Fibroblast of lung (primary cell): Measurements from ENCODE around the gene INO80C. TPM values are rescaled to one million over a fixed set of nuclear protein-coding genes. Genes with fewer than 3 reads are reported as not detected.
A peak's percentile ranks its signal among the peaks of the same experiment; 100 is the strongest.

Source experiments
- DNase-seq, 2 donors: peaks; one replicate each; pipeline versions ENCODE4 v3.0.0 to v3.0.0-alpha.2; 2010; ENCODE audit warnings: low read depth in 2 of 2
- H2AFZ ChIP-seq: 2 replicates; pipeline ENCODE4 v1.5.1; 2012; ENCODE audit warnings: low read length, control low read depth, inconsistent platforms
- H3K27ac ChIP-seq: 2 replicates; pipeline ENCODE4 v1.5.1; 2011; ENCODE audit warnings: low read length, control low read depth; ENCODE audit not compliant: insufficient read depth
- H3K27me3 ChIP-seq: 2 replicates; pipeline ENCODE4 v1.5.1; 2011; ENCODE audit warnings: mild to moderate bottlenecking, low read length; ENCODE audit not compliant: control insufficient read depth, insufficient read depth
- H3K36me3 ChIP-seq: 2 replicates; pipeline ENCODE4 v1.5.1; 2011; ENCODE audit warnings: low read length; ENCODE audit not compliant: control insufficient read depth, insufficient read depth
- H3K4me1 ChIP-seq: 2 replicates; pipeline ENCODE4 v1.5.1; 2011; ENCODE audit warnings: low read length; ENCODE audit not compliant: control insufficient read depth, insufficient read depth; ENCODE audit errors: extremely low read depth
- H3K4me2 ChIP-seq: 2 replicates; pipeline ENCODE4 v1.5.1; 2011; ENCODE audit warnings: low read length, control low read depth; ENCODE audit not compliant: insufficient read depth; ENCODE audit errors: extremely low read depth
- H3K4me3 ChIP-seq, 4 experiments: fragments of 200-600 bp in 1 of 4; sonication (generic) in 1 of 4; replicated peaks in 1 of 4; 2 replicates each; pipeline ENCODE4 v1.5.1; 2011 to 2016; ENCODE audit warnings: low read length in 4 of 4, low read depth in 3 of 4, mild to moderate bottlenecking in 3 of 4, control low read depth in 2 of 4, inconsistent platforms in 1 of 4, mixed read lengths in 1 of 4; ENCODE audit not compliant: insufficient read depth in 1 of 4; ENCODE audit errors: control extremely low read depth in 1 of 4
- H3K79me2 ChIP-seq: 2 replicates; pipeline ENCODE4 v1.5.1; 2012; ENCODE audit warnings: mild to moderate bottlenecking, low read length, inconsistent platforms; ENCODE audit not compliant: control insufficient read depth, insufficient read depth
- H3K9ac ChIP-seq: 2 replicates; pipeline ENCODE4 v1.5.1; 2011; ENCODE audit warnings: mild to moderate bottlenecking, low read length, control low read depth; ENCODE audit not compliant: insufficient read depth
- H3K9me3 ChIP-seq: 2 replicates; pipeline ENCODE4 v1.5.1; 2012; ENCODE audit warnings: low read depth, low read length; ENCODE audit not compliant: control insufficient read depth, insufficient read depth
- H4K20me1 ChIP-seq: 2 replicates; pipeline ENCODE4 v1.5.1; 2011; ENCODE audit warnings: low read length; ENCODE audit not compliant: control insufficient read depth, insufficient read depth; ENCODE audit errors: extremely low read depth
- EZH2 ChIP-seq: IDR thresholded peaks from 2 replicates; pipeline ENCODE4 v1.5.1; 2012; ENCODE audit warnings: low read length, control low read depth, mild to moderate bottlenecking; ENCODE audit errors: missing control alignments
- polyA plus RNA-seq, 2 donors: library from polyadenylated mRNA; depleted of rRNA in 1 of 2; stranded (reverse) in 1 of 2; unstranded in 1 of 2; fragments of >200 nt; gene quantifications; 2 replicates each; pipeline ENCODE4 v1.2.1, GENCODE V29; 2011 to 2012; ENCODE audit warnings: missing spikeins in 1 of 2
- total RNA-seq: library from RNA; depleted of rRNA; stranded (reverse); fragments of >200 nt; gene quantifications from 2 replicates; pipeline ENCODE4 v1.2.1, GENCODE V29; 2014
- TF ChIP-seq, protein P1 (sequence below), 2 donors: IDR thresholded peaks in 1 of 2; conservative IDR thresholded peaks in 1 of 2; 1 replicate in 1 of 2; 2 replicates in 1 of 2; pipeline ENCODE4 v1.5.1; 2011 to 2012; ENCODE audit warnings: low read length in 2 of 2, control low read depth in 1 of 2, inconsistent platforms in 1 of 2, low read depth in 1 of 2, mild to moderate bottlenecking in 1 of 2

The INO80C gene
- total and polyA plus RNA-seq, 2 donors (not counting 1 experiment from before 2014, with no cell fraction given) = 3.1 to 9.4 TPM

GRCh38 chr18:35506024-35506712 lies 8.4 kb upstream of the INO80C start:
- Histone ChIP-seq H3K36me3 (no peaks in the 10 kb centered on the region), H3K4me1 (no peaks in the 10 kb centered on the region), H3K9me3 (no peaks in the 10 kb centered on the region), H3K4me2 (no peak overlapping the region), H2AFZ (no peak overlapping the region), H3K27ac (no peak overlapping the region), H3K27me3 (peaks cover 2% of the 10 kb centered on the region), H3K4me3 (no peak overlapping the region), H3K9ac (no peak overlapping the region), H4K20me1 (no peaks in the 10 kb centered on the region), H3K79me2 (no peaks in the 10 kb centered on the region)
- TF ChIP-seq, protein P1, sequence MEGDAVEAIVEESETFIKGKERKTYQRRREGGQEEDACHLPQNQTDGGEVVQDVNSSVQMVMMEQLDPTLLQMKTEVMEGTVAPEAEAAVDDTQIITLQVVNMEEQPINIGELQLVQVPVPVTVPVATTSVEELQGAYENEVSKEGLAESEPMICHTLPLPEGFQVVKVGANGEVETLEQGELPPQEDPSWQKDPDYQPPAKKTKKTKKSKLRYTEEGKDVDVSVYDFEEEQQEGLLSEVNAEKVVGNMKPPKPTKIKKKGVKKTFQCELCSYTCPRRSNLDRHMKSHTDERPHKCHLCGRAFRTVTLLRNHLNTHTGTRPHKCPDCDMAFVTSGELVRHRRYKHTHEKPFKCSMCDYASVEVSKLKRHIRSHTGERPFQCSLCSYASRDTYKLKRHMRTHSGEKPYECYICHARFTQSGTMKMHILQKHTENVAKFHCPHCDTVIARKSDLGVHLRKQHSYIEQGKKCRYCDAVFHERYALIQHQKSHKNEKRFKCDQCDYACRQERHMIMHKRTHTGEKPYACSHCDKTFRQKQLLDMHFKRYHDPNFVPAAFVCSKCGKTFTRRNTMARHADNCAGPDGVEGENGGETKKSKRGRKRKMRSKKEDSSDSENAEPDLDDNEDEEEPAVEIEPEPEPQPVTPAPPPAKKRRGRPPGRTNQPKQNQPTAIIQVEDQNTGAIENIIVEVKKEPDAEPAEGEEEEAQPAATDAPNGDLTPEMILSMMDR (conservative IDR thresholded peaks at IDR 0.05 in 1 of 2, IDR thresholded peaks at IDR 0.05 in 1 of 2; ENCODE audit: low read depth in 1 of 2, low read length in 2 of 2) = no peak
- no peak for TF ChIP-seq EZH2
- DNase-seq = peak in 1 of 2 donors; percentile 9

- H3K9me3 ChIP-seq = no peaks in the 10 kb centered on the region
- no peaks in the 10 kb centered on the region for H4K20me1 ChIP-seq
- DNase-seq = no peak
- no peak overlapping the region for H3K27ac ChIP-seq
- no peak for TF ChIP-seq EZH2
- TF ChIP-seq, protein P1 (conservative IDR thresholded peaks at IDR 0.05 in 1 of 2, IDR thresholded peaks at IDR 0.05 in 1 of 2; ENCODE audit: low read depth in 1 of 2, low read length in 2 of 2) = no peak
- no peaks in the 10 kb centered on the region for H3K4me1 ChIP-seq
- peaks cover 2% of the 10 kb centered on the region for H3K27me3 ChIP-seq
- no peak overlapping the region for H3K4me3 ChIP-seq
- no peak overlapping the region for H3K9ac ChIP-seq
- no peak overlapping the region for H3K4me2 ChIP-seq
- H3K79me2 ChIP-seq = no peaks in the 10 kb centered on the region
- no peaks in the 10 kb centered on the region for H3K36me3 ChIP-seq
- no peak overlapping the region for H2AFZ ChIP-seq
These were observed 7.2 kb upstream of the INO80C start for GRCh38 chr18:35504996-35505395.

DNA sequence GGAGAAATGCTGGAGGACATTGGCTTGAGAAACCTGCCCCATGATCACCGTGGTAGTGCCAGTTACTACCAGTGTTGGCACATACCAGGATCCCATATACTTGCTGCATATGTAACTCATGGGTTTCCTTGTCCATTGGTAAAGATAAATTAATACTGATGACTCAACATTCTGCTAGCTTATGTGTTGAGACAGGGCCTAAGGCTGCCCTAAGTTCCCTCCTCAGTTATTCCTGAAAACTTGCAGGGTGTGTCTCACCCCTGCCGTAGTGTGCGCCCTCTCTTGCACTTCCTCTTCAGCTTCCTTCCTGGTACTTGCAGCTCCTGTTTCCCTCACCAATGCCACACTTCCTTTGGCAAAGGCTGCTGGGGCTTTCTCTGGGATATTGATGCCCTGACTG lies 4.3 kb upstream of the INO80C start:
- Histone ChIP-seq H3K27ac (no peak overlapping the region), H3K36me3 (no peaks in the 10 kb centered on the region), H3K79me2 (no peaks in the 10 kb centered on the region), H4K20me1 (no peaks in the 10 kb centered on the region), H3K4me3 (no peak overlapping the region), H3K9me3 (no peaks in the 10 kb centered on the region), H3K9ac (no peak overlapping the region), H3K27me3 (no peaks in the 10 kb centered on the region), H3K4me2 (no peak overlapping the region), H2AFZ (no peak overlapping the region), H3K4me1 (no peaks in the 10 kb centered on the region)
- TF ChIP-seq, protein P1 (conservative IDR thresholded peaks at IDR 0.05 in 1 of 2, IDR thresholded peaks at IDR 0.05 in 1 of 2; ENCODE audit: low read depth in 1 of 2, low read length in 2 of 2) = no peak
- no peak for TF ChIP-seq EZH2
- no peak for DNase-seq
